ENCODE data around the gene PDPK1. TPM values are rescaled to one million over a fixed set of nuclear protein-coding genes. Genes with fewer than 3 reads are reported as not detected.

Gene PDPK1
- 10 to 100 TPM; 35.7 to 44.9 (median 37.8) TPM for total RNA-seq
- 18.0 TPM for polyA plus RNA-seq
- long read RNA-seq, donor 1, full-length matches to known transcripts: 65 of 122 reads
- long read RNA-seq, donor 1, partial matches to known transcripts: 1 of 122 reads
- long read RNA-seq, donor 1, other reads (novel, unspliced or antisense): 56 of 122 reads
- long read RNA-seq, donor 2, full-length matches to known transcripts: 7 of 24 reads
- long read RNA-seq, donor 2, partial matches to known transcripts: 0 of 24 reads
- long read RNA-seq, donor 2, other reads (novel, unspliced or antisense): 17 of 24 reads
- long read RNA-seq, donor 3, full-length matches to known transcripts: 71 of 161 reads
- long read RNA-seq, donor 3, partial matches to known transcripts: 4 of 161 reads
- long read RNA-seq, donor 3, other reads (novel, unspliced or antisense): 86 of 161 reads
- long read RNA-seq, donor 4, full-length matches to known transcripts: 5 of 28 reads
- long read RNA-seq, donor 4, partial matches to known transcripts: 0 of 28 reads
- long read RNA-seq, donor 4, other reads (novel, unspliced or antisense): 23 of 28 reads

GRCh38 chr16:2537451-2538379 lies at the start of gene PDPK1:
Gene PDPK1 (plus strand): TSS chr16:2538021. CDS start chr16:2538113, 92 bp downstream.
- peak within 1 kb of the TSS; percentile 99 for H3K27ac ChIP-seq (ENCODE audit: low read length)
- peak within 1 kb of the TSS; percentile 100 for H3K4me3 ChIP-seq (ENCODE audit: low read length)
- ATAC-seq: peak; percentile 95 to 96
- H3K27me3 ChIP-seq (ENCODE audit: control insufficient read depth, insufficient read depth): no peaks in the 10 kb centered on the region
- peak; percentile 95 to 98 (median 98) for DNase-seq
- intact Hi-C loops (cut with DNase I): no loop called here
- WGBS: under 1% methylated on average over 126 of the region's 126 CpGs
- H3K4me1 ChIP-seq (ENCODE audit: control insufficient read depth, insufficient read depth, low read length): peaks cover 7% of the 10 kb centered on the region
- no peaks in the 10 kb centered on the region for H3K9me3 ChIP-seq (ENCODE audit: control insufficient read depth, low read length)

- no peaks in the 10 kb centered on the region for H3K4me1 ChIP-seq (ENCODE audit: control insufficient read depth, insufficient read depth, low read length)
- H3K4me3 ChIP-seq (ENCODE audit: low read length): no peak overlapping the region
- no peaks in the 10 kb centered on the region for H3K9me3 ChIP-seq (ENCODE audit: control insufficient read depth, low read length)
- no peak for ATAC-seq
- DNase-seq: peak in 1 of 3 donors; percentile 49
- no peak overlapping the region for H3K27ac ChIP-seq (ENCODE audit: low read length)
- intact Hi-C loops (cut with DNase I): no loop called here
- H3K27me3 ChIP-seq (ENCODE audit: control insufficient read depth, insufficient read depth): no peaks in the 10 kb centered on the region
- 93% methylated on average over 16 of the region's 16 CpGs for WGBS
Observed at GRCh38 chr16:2489581-2489980, 48.2 kb upstream of the PDPK1 start.

DNA sequence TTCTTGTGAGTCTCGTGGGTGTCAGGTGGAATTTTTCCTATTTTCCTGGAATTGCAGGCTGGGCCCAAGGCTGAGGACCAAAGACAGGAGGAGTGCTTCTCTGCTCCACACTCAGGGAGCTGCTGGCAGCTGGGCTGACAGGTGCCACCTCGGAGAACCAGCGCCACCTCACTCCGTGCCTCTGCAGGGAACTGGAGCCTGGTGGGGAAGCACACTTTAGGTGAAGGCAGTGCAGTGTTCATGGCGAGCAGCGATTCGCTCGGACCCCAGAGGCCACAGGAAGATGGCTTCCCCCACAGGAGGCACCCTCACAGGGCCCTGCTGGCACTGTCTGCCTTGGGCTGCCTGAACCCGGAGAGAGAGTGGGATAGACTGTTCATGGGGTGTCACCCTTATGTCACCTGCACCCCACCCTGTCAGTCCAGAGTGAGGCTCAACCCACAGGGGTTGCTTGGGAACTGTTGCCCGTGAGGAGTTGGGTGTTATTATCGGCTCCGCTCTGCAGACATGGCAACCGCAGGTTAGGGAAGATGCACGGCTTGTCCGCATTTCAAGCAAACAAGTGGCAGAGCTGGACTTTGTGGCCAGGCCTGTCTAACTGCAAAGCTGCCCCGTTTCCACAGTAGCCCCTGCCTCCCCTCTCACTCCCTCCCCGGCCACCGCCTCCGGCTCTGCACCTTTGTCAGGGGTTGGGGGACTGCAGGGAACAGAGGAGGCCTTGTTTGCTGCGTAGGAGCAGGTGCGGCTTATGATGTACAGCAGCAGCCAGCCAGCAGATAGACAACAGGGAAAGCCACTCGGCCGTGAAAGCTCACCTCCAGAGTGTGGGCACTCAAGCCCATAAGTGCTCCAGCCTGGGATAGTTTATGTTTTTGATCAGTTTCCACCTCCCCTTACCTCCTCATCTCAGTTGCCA lies 47.4 kb upstream of the PDPK1 start:
- WGBS: 90% methylated on average over 23 of the region's 23 CpGs
- no peak overlapping the region for H3K4me3 ChIP-seq (ENCODE audit: low read length)
- intact Hi-C loops (cut with DNase I): loop anchor here in 1 of 4 donors (10.0 kb wide), 1 partner anchor 156 kb away; no protein-coding TSS in a partner anchor
- H3K27ac ChIP-seq (ENCODE audit: low read length): no peak overlapping the region
- H3K27me3 ChIP-seq (ENCODE audit: control insufficient read depth, insufficient read depth): no peaks in the 10 kb centered on the region
- DNase-seq (peak in 1 of 3 donors; percentile 36), ATAC-seq (no peak)
- no peaks in the 10 kb centered on the region for H3K9me3 ChIP-seq (ENCODE audit: control insufficient read depth, low read length)
- H3K4me1 ChIP-seq (ENCODE audit: control insufficient read depth, insufficient read depth, low read length): no peaks in the 10 kb centered on the region

DNA sequence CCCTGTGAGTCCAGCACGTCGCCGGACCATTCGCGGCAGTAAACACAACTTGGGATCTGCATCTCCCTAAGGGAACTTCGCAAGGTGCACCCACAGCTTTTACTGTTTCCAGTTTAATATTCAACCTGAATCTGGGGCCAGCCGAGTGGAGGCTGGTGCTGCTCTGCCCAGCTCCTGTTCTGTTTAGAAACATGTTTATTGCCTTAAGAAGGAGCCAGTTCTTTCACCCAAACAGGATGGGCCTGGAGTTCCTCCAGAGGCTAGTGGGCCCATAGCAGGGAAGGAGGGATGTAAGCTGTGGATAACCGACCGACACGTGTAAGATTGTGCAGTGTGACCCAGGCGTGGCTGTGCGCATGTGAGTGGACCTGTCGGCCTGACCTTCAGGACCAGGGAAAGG lies 45.5 kb upstream of the PDPK1 start:
- Histone ChIP-seq H3K4me3 (ENCODE audit: low read length) (no peak overlapping the region), H3K4me1 (ENCODE audit: control insufficient read depth, insufficient read depth, low read length) (no peaks in the 10 kb centered on the region), H3K27ac (ENCODE audit: low read length) (no peak overlapping the region), H3K9me3 (ENCODE audit: control insufficient read depth, low read length) (no peaks in the 10 kb centered on the region), H3K27me3 (ENCODE audit: control insufficient read depth, insufficient read depth) (no peaks in the 10 kb centered on the region)
- intact Hi-C loops (cut with DNase I): loop anchor here in 1 of 4 donors (10.0 kb wide), 1 partner anchor 157 kb away; no protein-coding TSS in a partner anchor
- DNase-seq (peak in 1 of 3 donors; percentile 23), ATAC-seq (no peak)
- 92% methylated on average over 13 of the region's 13 CpGs for WGBS

DNA sequence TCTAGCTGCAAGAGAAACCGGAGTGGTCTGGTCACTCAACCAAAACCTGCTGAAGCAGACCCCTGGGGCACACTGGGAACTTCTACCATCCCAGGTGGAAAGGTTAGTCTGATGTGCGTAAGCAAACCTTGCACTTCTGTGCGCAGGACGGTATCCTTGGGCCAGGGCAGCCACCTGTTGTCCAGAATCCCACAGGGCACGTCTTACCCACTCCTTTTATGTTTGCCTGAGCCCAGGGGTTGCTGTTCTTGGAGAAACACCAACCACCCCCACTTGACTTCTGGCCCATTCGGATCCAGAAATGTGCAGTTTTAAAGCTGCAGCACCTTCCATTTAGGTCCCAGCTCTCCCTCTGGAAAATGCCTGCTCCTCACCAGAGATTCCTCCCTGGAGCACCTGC lies 44.2 kb upstream of the PDPK1 start:
- DNase-seq: peak in 1 of 3 donors; percentile 32
- no peak overlapping the region for H3K4me3 ChIP-seq (ENCODE audit: low read length)
- intact Hi-C loops (cut with DNase I): loop anchor here in 1 of 4 donors (10.0 kb wide), 1 partner anchor 159 kb away; no protein-coding TSS in a partner anchor
- no peaks in the 10 kb centered on the region for H3K27me3 ChIP-seq (ENCODE audit: control insufficient read depth, insufficient read depth)
- peaks cover 9% of the 10 kb centered on the region for H3K4me1 ChIP-seq (ENCODE audit: control insufficient read depth, insufficient read depth, low read length)
- H3K27ac ChIP-seq (ENCODE audit: low read length): no peak overlapping the region
- no peaks in the 10 kb centered on the region for H3K9me3 ChIP-seq (ENCODE audit: control insufficient read depth, low read length)
- WGBS: 88% methylated on average over 6 of the region's 6 CpGs
- ATAC-seq: no peak

DNA sequence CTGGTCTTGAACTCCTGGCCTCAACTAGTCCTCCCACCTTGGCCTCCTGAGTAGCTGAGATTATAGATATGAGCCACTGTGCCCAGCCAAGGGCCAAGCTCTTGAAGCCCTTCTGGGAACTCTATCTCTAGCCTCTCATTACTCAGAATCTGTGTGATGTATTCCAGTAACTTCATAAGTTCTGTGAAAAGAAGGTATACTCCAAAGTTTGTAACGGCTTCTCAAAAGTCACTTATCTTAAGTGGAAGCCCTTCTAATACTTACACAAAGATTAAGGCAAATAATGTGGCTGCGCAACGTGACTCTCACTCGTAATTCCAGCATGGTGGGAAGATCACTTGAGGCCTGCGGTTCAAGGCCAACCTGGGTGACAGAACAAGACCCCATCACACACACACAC lies 43.2 kb upstream of the PDPK1 start:
- 82% methylated on average over 5 of the region's 5 CpGs for WGBS
- intact Hi-C loops (cut with DNase I): loop anchor here in 1 of 4 donors (10.0 kb wide), 1 partner anchor 160 kb away; no protein-coding TSS in a partner anchor

GRCh38 chr16:2495041-2495440 lies 42.8 kb upstream of the PDPK1 start:
- H3K27ac ChIP-seq (ENCODE audit: low read length): no peak overlapping the region
- no peak for ATAC-seq
- DNase-seq: peak in 1 of 3 donors; percentile 2
- 96% methylated on average over 5 of the region's 5 CpGs for WGBS
- intact Hi-C loops (cut with DNase I): loop anchor here in 1 of 4 donors (10.0 kb wide), 1 partner anchor 160 kb away; no protein-coding TSS in a partner anchor
- no peak overlapping the region for H3K4me3 ChIP-seq (ENCODE audit: low read length)
- no peaks in the 10 kb centered on the region for H3K9me3 ChIP-seq (ENCODE audit: control insufficient read depth, low read length)
- peaks cover 10% of the 10 kb centered on the region for H3K4me1 ChIP-seq (ENCODE audit: control insufficient read depth, insufficient read depth, low read length)
- no peaks in the 10 kb centered on the region for H3K27me3 ChIP-seq (ENCODE audit: control insufficient read depth, insufficient read depth)

More for the DNA sequence above, 43.2 kb upstream of the PDPK1 start:
- no peak overlapping the region for H3K4me3 ChIP-seq (ENCODE audit: low read length)
- DNase-seq (no peak), ATAC-seq (no peak)
- H3K4me1 ChIP-seq (ENCODE audit: control insufficient read depth, insufficient read depth, low read length): peaks cover 10% of the 10 kb centered on the region
- H3K27me3 ChIP-seq (ENCODE audit: control insufficient read depth, insufficient read depth): no peaks in the 10 kb centered on the region
- H3K27ac ChIP-seq (ENCODE audit: low read length): no peak overlapping the region
- H3K9me3 ChIP-seq (ENCODE audit: control insufficient read depth, low read length): no peaks in the 10 kb centered on the region

- Histone ChIP-seq H3K27ac (ENCODE audit: low read length) (no peak overlapping the region), H3K9me3 (ENCODE audit: control insufficient read depth, low read length) (no peaks in the 10 kb centered on the region), H3K4me3 (ENCODE audit: low read length) (no peak overlapping the region), H3K27me3 (ENCODE audit: control insufficient read depth, insufficient read depth) (no peaks in the 10 kb centered on the region), H3K4me1 (ENCODE audit: control insufficient read depth, insufficient read depth, low read length) (peaks cover 10% of the 10 kb centered on the region)
- peak in 1 of 3 donors; percentile 60 for DNase-seq
- 94% methylated on average over 62 of the region's 62 CpGs for WGBS
- intact Hi-C loops (cut with DNase I): loop anchor here in 1 of 4 donors (10.0 kb wide), 1 partner anchor 162 kb away; no protein-coding TSS in a partner anchor
- ATAC-seq: no peak
Observed at GRCh38 chr16:2496223-2497115, 41.4 kb upstream of the PDPK1 start.

- H3K27me3 ChIP-seq (ENCODE audit: control insufficient read depth, insufficient read depth): no peaks in the 10 kb centered on the region
- H3K27ac ChIP-seq (ENCODE audit: low read length): no peak overlapping the region
- no peak overlapping the region for H3K4me3 ChIP-seq (ENCODE audit: low read length)
- ATAC-seq: peak; percentile 60 to 71
- peak; percentile 87 to 94 (median 94) for DNase-seq
- H3K4me1 ChIP-seq (ENCODE audit: control insufficient read depth, insufficient read depth, low read length): peaks cover 12% of the 10 kb centered on the region
- intact Hi-C loops (cut with DNase I): loop anchor here in 1 of 4 donors (10.0 kb wide), 1 partner anchor 162 kb away; no protein-coding TSS in a partner anchor
- 36% methylated on average over 21 of the region's 21 CpGs for WGBS
- no peaks in the 10 kb centered on the region for H3K9me3 ChIP-seq (ENCODE audit: control insufficient read depth, low read length)
Observed at GRCh38 chr16:2497116-2497630, 40.6 kb upstream of the PDPK1 start.

Data from right cardiac atrium (tissue), 5 donors.